ENCODE results near the gene UBR4.

GRCh38 chr1:19250629-19251304 is 40.7 kb upstream of the UBR4 start:
- TF ChIP-seq, protein P1, sequence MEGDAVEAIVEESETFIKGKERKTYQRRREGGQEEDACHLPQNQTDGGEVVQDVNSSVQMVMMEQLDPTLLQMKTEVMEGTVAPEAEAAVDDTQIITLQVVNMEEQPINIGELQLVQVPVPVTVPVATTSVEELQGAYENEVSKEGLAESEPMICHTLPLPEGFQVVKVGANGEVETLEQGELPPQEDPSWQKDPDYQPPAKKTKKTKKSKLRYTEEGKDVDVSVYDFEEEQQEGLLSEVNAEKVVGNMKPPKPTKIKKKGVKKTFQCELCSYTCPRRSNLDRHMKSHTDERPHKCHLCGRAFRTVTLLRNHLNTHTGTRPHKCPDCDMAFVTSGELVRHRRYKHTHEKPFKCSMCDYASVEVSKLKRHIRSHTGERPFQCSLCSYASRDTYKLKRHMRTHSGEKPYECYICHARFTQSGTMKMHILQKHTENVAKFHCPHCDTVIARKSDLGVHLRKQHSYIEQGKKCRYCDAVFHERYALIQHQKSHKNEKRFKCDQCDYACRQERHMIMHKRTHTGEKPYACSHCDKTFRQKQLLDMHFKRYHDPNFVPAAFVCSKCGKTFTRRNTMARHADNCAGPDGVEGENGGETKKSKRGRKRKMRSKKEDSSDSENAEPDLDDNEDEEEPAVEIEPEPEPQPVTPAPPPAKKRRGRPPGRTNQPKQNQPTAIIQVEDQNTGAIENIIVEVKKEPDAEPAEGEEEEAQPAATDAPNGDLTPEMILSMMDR (IDR thresholded peaks at IDR 0.05): no peak
- TF ChIP-seq POLR2A (IDR thresholded peaks at IDR 0.05): no peak

Data from Peyer's patch (tissue), 4 donors.